ENCODE results near the gene SLC13A3.

DNA sequence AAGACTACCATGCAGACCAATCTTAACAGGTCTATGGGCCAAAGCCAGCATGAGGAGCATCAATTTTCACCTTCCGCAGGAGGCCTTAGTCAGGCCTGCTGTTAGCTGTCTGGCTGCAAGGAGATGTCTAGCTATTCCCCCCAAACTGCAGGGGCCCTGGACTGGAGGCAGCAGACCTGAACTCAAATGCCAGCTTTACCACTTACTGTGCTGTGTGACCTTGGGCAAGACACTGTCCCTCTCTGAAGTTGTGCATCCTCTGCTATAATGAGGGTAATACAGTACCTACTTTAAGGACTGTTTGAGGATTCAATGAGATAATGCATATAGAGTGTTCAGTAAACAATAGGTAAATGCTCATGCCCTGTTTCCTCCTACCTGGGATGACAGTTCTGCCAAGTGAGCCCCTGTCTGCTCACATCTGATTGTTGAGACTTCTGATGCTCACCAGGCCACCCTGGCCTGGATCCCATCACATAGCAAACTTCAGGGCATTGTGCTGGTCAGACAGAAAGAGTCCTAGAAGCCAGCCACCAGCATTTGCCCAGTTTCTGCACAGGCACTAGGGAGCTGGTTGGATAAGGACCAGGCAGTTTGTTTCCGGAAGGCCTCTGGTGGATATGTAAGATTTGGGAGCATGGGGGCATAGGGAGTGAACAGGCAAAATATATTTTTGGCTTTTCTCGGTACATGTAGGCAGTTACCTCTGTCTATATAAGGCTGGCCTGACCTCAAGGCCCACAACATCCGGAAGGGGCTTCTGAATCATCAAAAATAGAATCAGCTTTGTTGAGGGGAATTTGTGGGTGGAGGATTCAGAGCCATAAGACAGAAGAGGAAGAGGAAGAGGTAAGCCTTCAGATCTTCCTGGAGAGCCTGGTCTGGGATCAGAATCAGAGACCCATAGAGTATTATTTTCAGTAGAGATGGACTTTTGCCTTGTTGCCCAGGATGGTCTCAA lies 98.5 kb downstream of the SLC13A3 start:
- TF ChIP-seq CTCF (IDR thresholded peaks at IDR 0.05; ENCODE audit: low read depth, low read length) = no peak
- no peak for TF ChIP-seq POLR2A (IDR thresholded peaks at IDR 0.05; ENCODE audit: extremely low read depth, insufficient read length)

Measured in NB4 (cell line).